AG08396 (cell line): Measurements from ENCODE around the gene ALS2CL.
"Not testable (repeated sequence)": the region's sequence is repeated elsewhere in the genome, so short reads cannot be mapped to it uniquely, and the experiment has no call there.

Experiments
- DNase-seq: peaks from one replicate; pipeline ENCODE4 v3.0.0; 2012; ENCODE audit warnings: low spot score, mixed read lengths

The ALS2CL gene, protein sequence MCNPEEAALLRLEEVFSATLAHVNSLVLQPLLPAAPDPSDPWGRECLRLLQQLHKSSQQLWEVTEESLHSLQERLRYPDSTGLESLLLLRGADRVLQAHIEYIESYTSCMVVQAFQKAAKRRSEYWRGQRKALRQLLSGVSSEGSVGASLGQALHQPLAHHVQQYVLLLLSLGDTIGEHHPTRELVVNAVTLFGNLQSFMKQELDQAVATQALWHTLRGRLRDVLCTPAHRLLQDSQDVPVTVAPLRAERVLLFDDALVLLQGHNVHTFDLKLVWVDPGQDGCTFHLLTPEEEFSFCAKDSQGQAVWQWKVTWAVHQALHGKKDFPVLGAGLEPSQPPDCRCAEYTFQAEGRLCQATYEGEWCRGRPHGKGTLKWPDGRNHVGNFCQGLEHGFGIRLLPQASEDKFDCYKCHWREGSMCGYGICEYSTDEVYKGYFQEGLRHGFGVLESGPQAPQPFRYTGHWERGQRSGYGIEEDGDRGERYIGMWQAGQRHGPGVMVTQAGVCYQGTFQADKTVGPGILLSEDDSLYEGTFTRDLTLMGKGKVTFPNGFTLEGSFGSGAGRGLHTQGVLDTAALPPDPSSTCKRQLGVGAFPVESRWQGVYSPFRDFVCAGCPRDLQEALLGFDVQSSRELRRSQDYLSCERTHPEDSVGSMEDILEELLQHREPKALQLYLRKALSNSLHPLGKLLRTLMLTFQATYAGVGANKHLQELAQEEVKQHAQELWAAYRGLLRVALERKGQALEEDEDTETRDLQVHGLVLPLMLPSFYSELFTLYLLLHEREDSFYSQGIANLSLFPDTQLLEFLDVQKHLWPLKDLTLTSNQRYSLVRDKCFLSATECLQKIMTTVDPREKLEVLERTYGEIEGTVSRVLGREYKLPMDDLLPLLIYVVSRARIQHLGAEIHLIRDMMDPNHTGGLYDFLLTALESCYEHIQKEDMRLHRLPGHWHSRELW

GRCh38 chr3:46693038-46693891 lies at the start of gene ALS2CL:
TSS of gene ALS2CL (minus strand) at chr3:46693679. CDS start at chr3:46689440, 4,239 bp downstream.
- peak; percentile 84 for DNase-seq

DNA sequence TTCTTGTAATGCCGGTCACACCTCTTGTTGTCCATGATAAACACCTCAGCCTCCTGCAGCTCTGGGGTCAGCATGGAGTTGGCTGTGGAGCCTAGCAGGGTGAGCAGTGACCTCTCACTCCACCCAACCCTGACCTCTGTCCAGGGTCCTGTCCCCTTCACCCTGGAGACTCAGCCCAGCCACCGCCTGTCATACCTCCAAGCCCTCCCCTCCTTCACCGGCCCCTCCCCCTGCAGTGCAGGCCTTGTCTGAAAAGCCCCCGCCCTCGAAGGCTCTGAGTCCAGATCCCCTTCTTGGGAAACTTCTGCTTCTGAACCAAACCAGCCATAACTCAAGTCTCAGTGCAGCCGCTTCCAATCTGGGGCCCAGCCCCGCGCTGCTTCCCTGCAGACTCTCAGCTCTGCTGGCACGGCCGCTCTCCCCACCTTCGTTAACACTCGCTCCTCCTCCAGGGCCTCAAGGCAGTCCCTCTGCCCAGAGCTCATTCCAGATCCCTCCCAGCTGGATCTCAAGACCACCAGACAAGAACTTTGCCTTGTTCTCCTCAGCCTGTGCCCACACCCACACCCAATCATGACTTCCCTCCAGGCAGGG lies 49.6 kb upstream of the ALS2CL start:
- no peak for DNase-seq

DNA sequence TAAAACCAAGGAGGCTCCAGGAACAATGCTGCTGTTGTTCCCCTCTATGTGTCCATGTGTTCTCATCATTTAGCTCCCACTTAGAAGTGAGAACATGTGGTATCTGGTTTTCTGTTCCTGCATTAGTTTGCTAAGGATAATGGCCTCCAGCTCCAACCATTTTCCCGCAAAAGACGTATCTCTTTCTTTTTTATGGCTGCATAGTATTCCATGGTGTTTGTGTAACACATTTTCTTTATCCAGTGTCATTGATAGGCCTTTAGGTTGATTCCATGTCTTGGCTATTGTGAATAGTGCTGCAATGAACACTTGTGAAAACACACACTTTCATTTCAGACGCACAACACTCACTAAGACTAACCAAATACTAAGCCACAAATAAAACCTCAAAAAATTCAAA lies 46.1 kb upstream of the ALS2CL start:
- not testable (repeated sequence) for DNase-seq

DNA sequence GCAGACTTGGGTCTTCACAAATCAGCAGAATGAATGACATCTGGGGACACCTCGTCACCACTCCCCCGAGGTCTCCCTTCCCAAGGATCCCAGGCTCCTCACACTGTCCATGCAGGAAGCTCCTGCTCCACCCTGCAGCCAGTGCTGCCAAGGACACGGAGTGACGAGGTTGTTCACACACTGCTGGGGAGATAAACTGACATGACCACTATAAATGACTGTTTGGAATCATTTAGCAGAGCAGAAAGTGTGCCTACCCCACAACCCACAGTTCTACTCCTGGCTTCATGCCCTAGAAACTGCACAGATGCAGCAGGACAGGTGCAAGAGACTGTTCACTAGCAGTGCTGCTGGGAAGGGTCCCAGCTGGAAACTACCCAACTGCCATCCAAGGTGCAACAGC lies 43.9 kb upstream of the ALS2CL start:
- DNase-seq: no peak

GRCh38 chr3:46736006-46736872 lies 42.8 kb upstream of the ALS2CL start:
- DNase-seq: no peak

- DNase-seq: no peak
Measured at GRCh38 chr3:46734773-46735172, 41.3 kb upstream of the ALS2CL start.

GRCh38 chr3:46733026-46733800 lies 39.7 kb upstream of the ALS2CL start:
- DNase-seq: no peak

DNA sequence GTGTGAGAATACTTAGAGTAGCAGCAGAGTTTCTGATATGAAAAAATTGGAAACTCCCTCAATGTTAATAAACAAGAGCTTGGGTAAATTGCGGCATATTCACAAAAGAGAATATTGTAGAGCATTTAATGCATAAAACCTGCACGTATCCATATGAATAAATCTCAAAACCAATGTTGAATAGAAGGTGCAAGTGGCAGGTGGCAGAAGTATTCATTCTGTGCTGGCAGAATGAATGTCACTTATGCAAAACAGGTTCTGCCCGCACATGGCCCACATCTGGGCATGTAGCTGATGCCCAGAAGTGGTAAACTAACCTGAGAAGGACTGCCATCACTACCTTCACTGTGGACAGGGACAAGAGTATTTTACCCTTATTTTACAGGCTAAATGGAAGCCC lies 38.3 kb upstream of the ALS2CL start:
- DNase-seq: no peak

DNA sequence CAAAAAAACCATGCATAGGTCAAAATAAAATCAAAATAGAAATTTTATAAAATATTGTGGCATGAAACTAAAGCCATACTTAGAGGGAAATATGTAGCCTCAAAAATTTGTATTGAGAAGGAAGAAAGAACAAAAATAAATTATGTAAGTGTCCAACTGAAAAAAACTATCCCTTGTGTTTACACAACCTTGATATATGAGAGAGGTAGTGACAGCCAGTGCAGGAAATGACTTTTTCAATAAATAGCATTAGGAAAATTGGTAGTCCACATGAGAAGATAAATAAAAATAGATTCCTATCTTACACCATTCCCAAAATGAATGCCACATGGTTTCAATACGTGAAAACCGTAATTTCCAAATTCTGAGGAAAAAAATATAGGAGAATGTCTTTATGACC lies 37.3 kb upstream of the ALS2CL start:
- DNase-seq: no peak

GRCh38 chr3:46729038-46729437 lies 35.6 kb upstream of the ALS2CL start:
- no peak for DNase-seq

DNA sequence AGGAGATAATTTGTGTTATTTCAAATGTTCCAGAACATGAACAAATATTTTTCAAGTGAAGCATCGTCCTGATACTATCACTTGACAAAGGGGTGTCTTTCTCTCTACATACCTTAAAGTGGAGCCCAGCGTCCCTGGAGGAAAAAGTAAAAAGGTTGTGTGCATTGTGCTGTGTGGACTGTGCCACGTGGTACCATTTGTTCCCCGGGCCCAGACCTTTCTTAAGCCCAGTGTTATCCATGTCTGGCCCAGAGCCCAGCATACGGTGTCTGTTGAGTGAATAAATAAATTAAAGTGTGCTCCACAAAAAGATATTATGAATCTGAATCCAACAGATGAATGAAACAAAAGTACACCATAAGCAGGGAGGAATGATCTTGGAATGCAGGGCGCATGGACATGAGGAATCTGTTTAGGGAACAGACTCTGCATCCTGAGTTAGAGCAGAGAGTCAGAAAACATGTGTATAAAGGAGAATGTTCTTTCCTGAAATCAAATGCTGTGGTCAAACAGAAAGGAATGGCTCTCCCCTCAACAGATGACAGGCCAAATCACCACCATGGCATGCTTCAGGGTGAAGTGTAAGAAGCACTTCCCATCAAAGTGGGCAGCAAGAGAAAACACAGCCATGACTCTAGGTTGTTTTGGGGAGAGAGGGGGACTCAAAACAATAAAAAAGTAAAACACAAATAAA lies 32.3 kb upstream of the ALS2CL start:
- DNase-seq: no peak

DNA sequence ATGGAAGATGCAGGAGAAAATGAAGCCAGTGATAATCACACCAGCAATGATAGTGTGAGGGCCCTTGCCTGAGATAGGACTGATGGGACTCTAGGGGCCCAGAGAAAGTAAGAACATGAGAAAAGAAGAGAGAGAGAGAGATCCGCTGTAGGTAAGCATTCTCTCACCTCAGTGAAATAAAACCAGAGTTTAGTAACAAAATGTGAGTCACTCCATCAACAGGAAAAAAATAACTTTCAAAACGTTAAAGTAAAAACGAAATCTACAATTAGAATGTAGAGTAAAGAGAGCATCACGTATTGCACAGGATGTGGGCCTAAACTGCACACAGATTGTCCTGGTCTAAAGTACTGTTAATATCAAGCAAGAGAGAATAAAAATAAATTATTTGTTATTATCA lies 30.9 kb upstream of the ALS2CL start:
- no peak for DNase-seq

- DNase-seq: no peak
Measured at GRCh38 chr3:46722443-46722842, 29.0 kb upstream of the ALS2CL start.

DNA sequence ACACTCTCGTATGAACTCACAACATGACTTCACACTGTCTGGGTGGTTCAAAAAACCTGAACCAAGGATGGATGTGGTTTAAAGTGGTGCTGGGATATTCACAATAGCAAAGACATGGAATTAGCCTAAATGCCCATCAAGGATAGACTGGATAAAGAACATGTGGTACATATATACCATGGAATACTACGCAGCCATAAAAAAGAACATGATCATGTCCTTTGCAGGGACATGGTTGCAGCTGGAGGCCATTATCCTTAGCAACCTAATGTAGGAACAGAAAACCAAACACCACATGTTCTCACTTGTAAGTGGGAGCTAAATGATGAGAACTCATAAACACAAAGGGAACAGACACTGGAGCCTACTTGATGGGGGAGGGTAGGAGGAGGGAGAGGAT lies 27.5 kb upstream of the ALS2CL start:
- DNase-seq: no peak

DNA sequence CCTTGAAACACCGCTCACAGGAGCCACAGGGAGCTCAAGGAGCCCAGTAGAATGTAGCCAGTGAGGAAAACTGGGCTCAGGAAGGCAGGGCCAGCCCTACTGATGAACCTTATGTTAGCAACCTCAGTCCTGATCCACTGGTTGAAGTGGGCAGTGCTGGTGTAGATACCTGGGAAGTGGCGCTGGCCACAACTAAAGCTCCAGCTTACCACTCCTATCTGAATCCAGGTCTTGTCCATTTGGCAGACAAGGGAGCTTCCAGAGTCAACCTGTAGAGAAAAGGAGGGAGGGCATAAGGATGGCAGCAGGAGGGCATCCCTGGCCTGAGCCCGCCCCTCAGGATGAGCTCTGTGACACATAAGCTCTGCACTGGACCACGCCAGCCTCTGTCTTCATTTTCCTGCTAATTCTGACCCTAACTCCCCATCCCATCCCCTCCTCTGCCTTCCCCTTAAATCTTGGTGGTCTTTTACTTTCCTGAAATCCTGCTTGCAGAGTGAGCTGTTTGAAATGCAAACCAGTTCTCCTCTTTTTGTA lies 26.3 kb upstream of the ALS2CL start:
- no peak for DNase-seq

DNA sequence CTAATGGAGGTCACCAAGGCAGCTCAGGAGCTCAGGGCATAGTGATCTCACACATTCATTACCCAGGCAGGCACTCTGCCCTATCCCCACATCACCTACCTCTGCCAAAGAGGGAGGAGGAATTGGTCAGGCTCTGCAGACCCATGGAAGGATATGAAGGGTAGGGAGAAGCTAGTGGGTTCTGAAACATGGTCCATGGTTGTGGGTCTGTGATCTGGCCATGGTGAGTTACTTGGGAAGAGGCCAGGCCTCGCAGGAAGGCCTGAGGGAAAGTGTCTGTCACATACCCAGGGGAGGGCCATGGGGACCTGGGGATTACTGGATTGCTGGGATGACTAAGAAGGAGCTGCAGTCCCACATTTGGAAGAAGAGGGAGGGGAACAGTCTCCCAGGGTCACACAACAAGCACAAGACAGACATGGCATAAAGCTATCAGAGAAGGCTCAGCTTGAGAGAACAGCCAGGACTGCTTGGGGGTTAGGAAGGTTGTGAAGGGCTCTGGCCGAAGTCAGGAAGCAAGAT lies 25.6 kb upstream of the ALS2CL start:
- no peak for DNase-seq

DNA sequence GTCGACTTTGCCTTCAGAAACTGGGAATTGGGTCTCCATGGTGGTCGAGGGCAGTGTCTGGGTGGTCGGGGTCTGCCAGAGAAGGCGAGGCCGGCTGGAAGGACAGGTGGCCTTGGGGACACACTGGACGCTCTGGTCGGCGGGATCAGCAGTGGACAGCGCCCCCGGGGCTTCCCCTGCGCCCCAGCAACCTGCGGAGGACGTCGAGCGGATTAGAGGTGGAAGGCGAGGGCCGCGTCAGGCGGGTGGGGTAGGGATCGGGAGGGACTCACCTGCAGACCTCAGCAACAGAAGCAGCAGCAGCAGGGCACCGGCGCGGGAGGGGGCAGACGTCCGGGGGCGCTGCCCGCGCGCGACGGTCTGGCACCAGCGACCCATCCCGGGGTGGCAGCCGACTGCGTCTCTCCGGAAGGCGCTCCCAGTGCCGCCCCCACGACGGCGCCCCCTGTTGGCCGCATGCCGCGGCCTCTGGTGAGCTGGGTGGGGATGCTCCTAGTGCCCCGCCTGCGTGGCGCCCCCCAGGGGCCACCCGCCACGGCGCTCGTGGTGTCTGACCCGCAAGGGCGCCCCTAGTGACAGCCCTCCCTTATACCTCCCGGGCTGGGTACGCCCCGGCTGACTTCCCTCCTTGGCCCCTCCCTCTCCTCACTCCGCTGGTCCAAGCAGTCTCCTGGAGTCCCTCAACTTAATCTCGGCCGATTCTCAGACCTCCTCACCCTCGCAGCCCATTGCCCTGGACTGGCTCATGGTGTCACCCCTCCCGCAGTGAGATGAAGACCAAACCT lies 24.2 kb upstream of the ALS2CL start, which contains the start of gene PRSS50:
Gene PRSS50, minus strand, starts transcription at position 423 of the 785 bp plus-strand sequence. Its CDS starts 45 bp downstream, at position 378.
- DNase-seq: no peak
